ENCODE results near the gene C3orf85. TPM values are rescaled to one million over a fixed set of nuclear protein-coding genes. Genes with fewer than 3 reads are reported as not detected.

The C3orf85 gene
- total RNA-seq, 4 donors from 2014 or later: not detected

GRCh38 chr3:109171479-109171878, 35.0 kb downstream of the C3orf85 start:
- Histone ChIP-seq H3K4me3 (no peak overlapping the region), H3K36me3 (no peaks in the 10 kb centered on the region), H3K9me3 (no peaks in the 10 kb centered on the region), H3K4me1 (no peaks in the 10 kb centered on the region), H3K27ac (no peak overlapping the region), H3K27me3 (no peaks in the 10 kb centered on the region)
- TF ChIP-seq POLR2A (IDR thresholded peaks at IDR 0.05) (no peak), CTCF (IDR thresholded peaks at IDR 0.05) (no peak)
- DNase-seq: no peak
- intact Hi-C loops (cut with DNase I; ENCODE audit: low total_unique reads): no loop called here

- intact Hi-C loops (cut with DNase I; ENCODE audit: low total_unique reads): no loop called here
- DNase-seq: no peak
- TF ChIP-seq CTCF (IDR thresholded peaks at IDR 0.05) (no peak), POLR2A (IDR thresholded peaks at IDR 0.05) (no peak)
- Histone ChIP-seq H3K27me3 (no peaks in the 10 kb centered on the region), H3K9me3 (no peaks in the 10 kb centered on the region), H3K4me3 (no peak overlapping the region), H3K36me3 (no peaks in the 10 kb centered on the region), H3K4me1 (no peaks in the 10 kb centered on the region), H3K27ac (no peak overlapping the region)
Observed at GRCh38 chr3:109175411-109175810, 38.9 kb downstream of the C3orf85 start.

- DNase-seq: no peak
- no peak overlapping the region for H3K4me3 ChIP-seq
- TF ChIP-seq POLR2A (IDR thresholded peaks at IDR 0.05) (no peak), CTCF (IDR thresholded peaks at IDR 0.05) (no peak)
- no peaks in the 10 kb centered on the region for H3K9me3 ChIP-seq
- no peaks in the 10 kb centered on the region for H3K36me3 ChIP-seq
- intact Hi-C loops (cut with DNase I; ENCODE audit: low total_unique reads): no loop called here
- no peaks in the 10 kb centered on the region for H3K27me3 ChIP-seq
- H3K4me1 ChIP-seq: no peaks in the 10 kb centered on the region
- H3K27ac ChIP-seq: no peak overlapping the region
Observed at GRCh38 chr3:109176726-109177125, 40.2 kb downstream of the C3orf85 start.

GRCh38 chr3:109177908-109178307, 41.4 kb downstream of the C3orf85 start:
- TF ChIP-seq POLR2A (IDR thresholded peaks at IDR 0.05): no peak
- TF ChIP-seq CTCF (IDR thresholded peaks at IDR 0.05): no peak

GRCh38 chr3:109178708-109179107, 42.2 kb downstream of the C3orf85 start:
- Histone ChIP-seq H3K4me1 (no peaks in the 10 kb centered on the region), H3K4me3 (no peak overlapping the region), H3K36me3 (no peaks in the 10 kb centered on the region), H3K27me3 (no peaks in the 10 kb centered on the region), H3K9me3 (no peaks in the 10 kb centered on the region), H3K27ac (no peak overlapping the region)
- DNase-seq: no peak
- TF ChIP-seq POLR2A (IDR thresholded peaks at IDR 0.05) (no peak), CTCF (IDR thresholded peaks at IDR 0.05) (no peak)
- intact Hi-C loops (cut with DNase I; ENCODE audit: low total_unique reads): no loop called here

More at GRCh38 chr3:109177908-109178307, 41.4 kb downstream of the C3orf85 start:
- Histone ChIP-seq H3K27ac (no peak overlapping the region), H3K4me1 (no peaks in the 10 kb centered on the region), H3K9me3 (no peaks in the 10 kb centered on the region), H3K36me3 (no peaks in the 10 kb centered on the region), H3K27me3 (no peaks in the 10 kb centered on the region), H3K4me3 (no peak overlapping the region)
- DNase-seq: no peak
- intact Hi-C loops (cut with DNase I; ENCODE audit: low total_unique reads): no loop called here

All from uterus (tissue), 4 donors.